ENCODE data around the gene SLC22A2. TPM values are rescaled to one million over a fixed set of nuclear protein-coding genes. Genes with fewer than 3 reads are reported as not detected.

SLC22A2 gene
- total and polyA plus RNA-seq, 2 donors (not counting 3 experiments of a cell fraction or from before 2014, with no cell fraction given) = not detected

- H3K4me2 ChIP-seq (ENCODE audit: insufficient read depth, low read length) = no peak overlapping the region
- H4K20me1 ChIP-seq (replicated peaks; ENCODE audit: control insufficient read depth, extremely low read depth, insufficient read depth, low read length) = no peaks in the 10 kb centered on the region
- intact Hi-C loops (cut with micrococcal nuclease) (no loop called here), dilution Hi-C loops (cut with MboI; ENCODE audit: extremely low pct_ligation_motif_present, low sequenced_read_pairs) (no loop called here)
- FAIRE-seq = no peak
- peaks cover 6% of the 10 kb centered on the region for H3K9me3 ChIP-seq (replicated peaks; ENCODE audit: control insufficient read depth, insufficient read depth, low read length)
- H3K4me1 ChIP-seq (ENCODE audit: control insufficient read depth, extremely low read depth, insufficient read depth, low read length) = no peaks in the 10 kb centered on the region
- H3K9ac ChIP-seq (replicated peaks; ENCODE audit: extremely low read depth, insufficient read depth, low read length) = no peak overlapping the region
- H3K27ac ChIP-seq (ENCODE audit: insufficient read depth, low read depth, low read length) = no peak overlapping the region
- H3K27me3 ChIP-seq (ENCODE audit: control insufficient read depth in 2 of 2, insufficient read depth in 2 of 2, low read length in 2 of 2) = no peaks in the 10 kb centered on the region
- H3K4me3 ChIP-seq (replicated peaks in 1 of 3; ENCODE audit: insufficient read depth in 1 of 3, low read depth in 1 of 3, low read length in 3 of 3) = no peak overlapping the region
- no peak for DNase-seq (ENCODE audit: low read depth, low spot score)
- no peaks in the 10 kb centered on the region for H3K79me2 ChIP-seq (ENCODE audit: control insufficient read depth, insufficient read depth, low read length)
- ChIA-PET POLR2A (no interaction called here), CTCF (no interaction called here)
- BruUV-seq (replicated peaks) = no TSS peak
- no peaks in the 10 kb centered on the region for H3K9me1 ChIP-seq (replicated peaks; ENCODE audit: control insufficient read depth, extremely low read depth, insufficient read depth, low read length)
- no peak for TF ChIP-seq CTCF (IDR thresholded peaks at IDR 0.05; ENCODE audit: extremely low read depth in 1 of 2, insufficient read depth in 1 of 2, low read depth in 1 of 2, low read length in 2 of 2)
- no peak for TF ChIP-seq JUN (IDR thresholded peaks at IDR 0.05; ENCODE audit: borderline replicate concordance, insufficient read depth, insufficient read length, low read depth)
- TF ChIP-seq GATA2 (IDR thresholded peaks at IDR 0.05; ENCODE audit: insufficient read depth, insufficient read length, low read depth, low read length) = no peak
- no peaks in the 10 kb centered on the region for H3K36me3 ChIP-seq (ENCODE audit: control insufficient read depth in 2 of 2, extremely low read depth in 1 of 2, insufficient read depth in 2 of 2, low read length in 2 of 2)
- H2AFZ ChIP-seq (ENCODE audit: low read depth, low read length) = no peak overlapping the region
Measured at GRCh38 chr6:160190081-160190480, 68.5 kb downstream of the SLC22A2 start.

GRCh38 chr6:160188773-160189172, 69.8 kb downstream of the SLC22A2 start:
- BruUV-seq (replicated peaks) = no TSS peak

More at GRCh38 chr6:160188773-160189172, 69.8 kb downstream of the SLC22A2 start:
- no peak overlapping the region for H3K4me3 ChIP-seq (replicated peaks in 1 of 3; ENCODE audit: insufficient read depth in 1 of 3, low read depth in 1 of 3, low read length in 3 of 3)
- TF ChIP-seq POLR2AphosphoS5 (IDR thresholded peaks at IDR 0.05; ENCODE audit: insufficient read depth, low read depth, low read length) = no peak
- no peak for TF ChIP-seq CTCF (IDR thresholded peaks at IDR 0.05; ENCODE audit: extremely low read depth in 1 of 2, insufficient read depth in 1 of 2, low read depth in 1 of 2, low read length in 2 of 2)
- no peak for TF ChIP-seq MYC (IDR thresholded peaks at IDR 0.05; ENCODE audit: low read depth, low read length)
- TF ChIP-seq FOS (IDR thresholded peaks at IDR 0.05; ENCODE audit: borderline replicate concordance, insufficient read depth, low read length) = no peak
- TF ChIP-seq, protein P1, sequence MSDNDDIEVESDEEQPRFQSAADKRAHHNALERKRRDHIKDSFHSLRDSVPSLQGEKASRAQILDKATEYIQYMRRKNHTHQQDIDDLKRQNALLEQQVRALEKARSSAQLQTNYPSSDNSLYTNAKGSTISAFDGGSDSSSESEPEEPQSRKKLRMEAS (IDR thresholded peaks at IDR 0.05; ENCODE audit: insufficient read depth, insufficient read length) = no peak
- intact Hi-C loops (cut with micrococcal nuclease) (no loop called here), dilution Hi-C loops (cut with MboI; ENCODE audit: extremely low pct_ligation_motif_present, low sequenced_read_pairs) (no loop called here)
- H3K79me2 ChIP-seq (ENCODE audit: control insufficient read depth, insufficient read depth, low read length) = no peaks in the 10 kb centered on the region
- no peaks in the 10 kb centered on the region for H4K20me1 ChIP-seq (replicated peaks; ENCODE audit: control insufficient read depth, extremely low read depth, insufficient read depth, low read length)
- H3K9me1 ChIP-seq (replicated peaks; ENCODE audit: control insufficient read depth, extremely low read depth, insufficient read depth, low read length) = no peaks in the 10 kb centered on the region
- POLR2A ChIA-PET = no interaction called here
- no peak overlapping the region for H3K9ac ChIP-seq (replicated peaks; ENCODE audit: extremely low read depth, insufficient read depth, low read length)
- FAIRE-seq (no peak), DNase-seq (ENCODE audit: low read depth, low spot score) (no peak)
- H3K27me3 ChIP-seq (ENCODE audit: control insufficient read depth in 2 of 2, insufficient read depth in 2 of 2, low read length in 2 of 2) = no peaks in the 10 kb centered on the region
- H3K9me3 ChIP-seq (replicated peaks; ENCODE audit: control insufficient read depth, insufficient read depth, low read length) = peaks cover 6% of the 10 kb centered on the region
- H3K27ac ChIP-seq (ENCODE audit: insufficient read depth, low read depth, low read length) = no peak overlapping the region
- no peak overlapping the region for H2AFZ ChIP-seq (ENCODE audit: low read depth, low read length)
- H3K4me1 ChIP-seq (ENCODE audit: control insufficient read depth, extremely low read depth, insufficient read depth, low read length) = no peaks in the 10 kb centered on the region
- no peaks in the 10 kb centered on the region for H3K36me3 ChIP-seq (ENCODE audit: control insufficient read depth in 2 of 2, extremely low read depth in 1 of 2, insufficient read depth in 2 of 2, low read length in 2 of 2)
- H3K4me2 ChIP-seq (ENCODE audit: insufficient read depth, low read length) = no peak overlapping the region
- CTCF ChIA-PET = no interaction called here

Measured in endothelial cell of umbilical vein (primary cell).